ENCODE results near the gene DGKB.

DGKB gene

GRCh38 chr7:14510268-14510667 is 392.3 kb downstream of the DGKB start:
- Histone ChIP-seq H3K4me3 (ENCODE audit: severe bottlenecking) (no peak overlapping the region), H3K27me3 (ENCODE audit: insufficient read depth, poor library complexity, severe bottlenecking) (no peaks in the 10 kb centered on the region), H3K27ac (ENCODE audit: poor library complexity, severe bottlenecking) (no peak overlapping the region), H3K9me3 (ENCODE audit: severe bottlenecking) (no peaks in the 10 kb centered on the region), H3K36me3 (ENCODE audit: low read depth) (no peaks in the 10 kb centered on the region), H3K4me1 (ENCODE audit: insufficient read depth, poor library complexity, severe bottlenecking) (peaks cover 13% of the 10 kb centered on the region)
- DNase-seq (ENCODE audit: low spot score), result no peak
- TF ChIP-seq, protein P1, sequence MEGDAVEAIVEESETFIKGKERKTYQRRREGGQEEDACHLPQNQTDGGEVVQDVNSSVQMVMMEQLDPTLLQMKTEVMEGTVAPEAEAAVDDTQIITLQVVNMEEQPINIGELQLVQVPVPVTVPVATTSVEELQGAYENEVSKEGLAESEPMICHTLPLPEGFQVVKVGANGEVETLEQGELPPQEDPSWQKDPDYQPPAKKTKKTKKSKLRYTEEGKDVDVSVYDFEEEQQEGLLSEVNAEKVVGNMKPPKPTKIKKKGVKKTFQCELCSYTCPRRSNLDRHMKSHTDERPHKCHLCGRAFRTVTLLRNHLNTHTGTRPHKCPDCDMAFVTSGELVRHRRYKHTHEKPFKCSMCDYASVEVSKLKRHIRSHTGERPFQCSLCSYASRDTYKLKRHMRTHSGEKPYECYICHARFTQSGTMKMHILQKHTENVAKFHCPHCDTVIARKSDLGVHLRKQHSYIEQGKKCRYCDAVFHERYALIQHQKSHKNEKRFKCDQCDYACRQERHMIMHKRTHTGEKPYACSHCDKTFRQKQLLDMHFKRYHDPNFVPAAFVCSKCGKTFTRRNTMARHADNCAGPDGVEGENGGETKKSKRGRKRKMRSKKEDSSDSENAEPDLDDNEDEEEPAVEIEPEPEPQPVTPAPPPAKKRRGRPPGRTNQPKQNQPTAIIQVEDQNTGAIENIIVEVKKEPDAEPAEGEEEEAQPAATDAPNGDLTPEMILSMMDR (IDR thresholded peaks at IDR 0.05; ENCODE audit: poor library complexity, severe bottlenecking), result no peak
- ATAC-seq (ENCODE audit: low read depth), result no peak

DNA sequence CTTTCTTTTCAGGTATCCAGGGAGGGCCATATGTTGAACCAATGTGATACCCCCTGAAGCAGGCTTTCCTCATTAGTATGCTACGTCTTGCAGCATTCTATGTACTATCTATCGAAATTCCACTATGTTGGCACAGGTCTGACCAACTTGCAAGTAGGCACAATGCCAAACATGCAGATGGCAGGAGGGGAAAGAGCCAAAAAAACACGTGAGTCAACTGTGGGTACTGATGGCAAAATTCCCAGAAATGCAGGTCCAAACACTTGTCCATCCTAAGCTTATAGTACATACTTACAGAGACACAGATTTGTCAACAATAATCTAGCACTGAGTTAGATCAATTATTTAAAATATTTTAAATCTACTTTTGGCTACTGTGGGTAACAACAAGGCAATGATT is 394.9 kb downstream of the DGKB start:
- H3K4me1 ChIP-seq (ENCODE audit: insufficient read depth, poor library complexity, severe bottlenecking), result peaks cover 13% of the 10 kb centered on the region
- H3K4me3 ChIP-seq (ENCODE audit: severe bottlenecking), result no peak overlapping the region
- DNase-seq (ENCODE audit: low spot score) (peak; percentile 71), ATAC-seq (ENCODE audit: low read depth) (peak; percentile 91)
- no peaks in the 10 kb centered on the region for H3K36me3 ChIP-seq (ENCODE audit: low read depth)
- no peak overlapping the region for H3K27ac ChIP-seq (ENCODE audit: poor library complexity, severe bottlenecking)
- no peaks in the 10 kb centered on the region for H3K27me3 ChIP-seq (ENCODE audit: insufficient read depth, poor library complexity, severe bottlenecking)
- H3K9me3 ChIP-seq (ENCODE audit: severe bottlenecking), result no peaks in the 10 kb centered on the region
- TF ChIP-seq, protein P1 (IDR thresholded peaks at IDR 0.05; ENCODE audit: poor library complexity, severe bottlenecking), result no peak

DNA sequence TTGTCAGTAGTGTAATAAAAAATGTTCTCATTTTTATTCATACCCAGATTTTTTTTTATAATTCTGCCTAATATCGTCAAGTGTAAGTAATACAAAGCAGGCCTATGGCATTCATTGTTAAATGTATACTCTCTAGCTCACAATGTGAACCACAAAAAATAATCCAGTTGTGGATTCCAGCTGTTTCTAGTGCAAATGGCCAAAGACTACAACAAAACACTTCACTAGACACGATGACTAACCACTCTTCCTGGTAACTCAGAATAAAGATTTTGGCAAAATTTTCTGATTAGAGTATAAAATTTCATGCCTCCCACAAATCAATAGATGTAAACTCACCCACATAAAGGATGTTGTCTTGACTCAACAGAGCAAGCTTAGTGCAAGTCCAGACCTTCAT is 396.6 kb downstream of the DGKB start:
- Histone ChIP-seq H3K27ac (ENCODE audit: poor library complexity, severe bottlenecking) (no peak overlapping the region), H3K4me1 (ENCODE audit: insufficient read depth, poor library complexity, severe bottlenecking) (peaks cover 13% of the 10 kb centered on the region), H3K36me3 (ENCODE audit: low read depth) (no peaks in the 10 kb centered on the region), H3K9me3 (ENCODE audit: severe bottlenecking) (no peaks in the 10 kb centered on the region), H3K4me3 (ENCODE audit: severe bottlenecking) (no peak overlapping the region), H3K27me3 (ENCODE audit: insufficient read depth, poor library complexity, severe bottlenecking) (no peaks in the 10 kb centered on the region)
- TF ChIP-seq, protein P1 (IDR thresholded peaks at IDR 0.05; ENCODE audit: poor library complexity, severe bottlenecking), result no peak
- DNase-seq (ENCODE audit: low spot score) (no peak), ATAC-seq (ENCODE audit: low read depth) (no peak)

- no peak for ATAC-seq (ENCODE audit: low read depth)
- TF ChIP-seq, protein P1 (IDR thresholded peaks at IDR 0.05; ENCODE audit: poor library complexity, severe bottlenecking), result no peak
- no peak overlapping the region for H3K27ac ChIP-seq (ENCODE audit: poor library complexity, severe bottlenecking)
- H3K4me1 ChIP-seq (ENCODE audit: insufficient read depth, poor library complexity, severe bottlenecking), result peaks cover 13% of the 10 kb centered on the region
- no peaks in the 10 kb centered on the region for H3K36me3 ChIP-seq (ENCODE audit: low read depth)
- no peaks in the 10 kb centered on the region for H3K9me3 ChIP-seq (ENCODE audit: severe bottlenecking)
- DNase-seq (ENCODE audit: low spot score), result no peak
- peaks cover 3% of the 10 kb centered on the region for H3K27me3 ChIP-seq (ENCODE audit: insufficient read depth, poor library complexity, severe bottlenecking)
- H3K4me3 ChIP-seq (ENCODE audit: severe bottlenecking), result no peak overlapping the region
These were observed 398.4 kb downstream of the DGKB start for GRCh38 chr7:14504134-14504533.

DNA sequence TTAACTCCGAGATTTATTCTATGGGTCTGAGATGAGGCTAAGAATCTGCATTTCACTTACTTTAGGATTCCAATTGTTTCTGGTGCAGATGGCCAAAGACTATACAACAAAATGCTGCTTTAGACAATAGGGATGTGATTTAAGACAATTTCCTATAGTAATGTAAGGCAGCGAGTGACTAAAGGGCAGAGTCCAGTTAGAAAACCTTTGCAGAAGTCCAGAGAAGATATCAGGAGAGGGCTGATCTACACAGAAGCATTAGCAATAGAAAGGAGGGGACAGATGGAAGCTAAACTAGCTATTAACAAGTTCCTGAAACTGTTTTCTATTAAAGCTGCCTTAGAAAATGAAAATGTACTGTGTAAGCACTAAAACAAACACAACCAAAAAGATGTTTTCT is 398.9 kb downstream of the DGKB start:
- Histone ChIP-seq H3K36me3 (ENCODE audit: low read depth) (no peaks in the 10 kb centered on the region), H3K9me3 (ENCODE audit: severe bottlenecking) (no peaks in the 10 kb centered on the region), H3K4me3 (ENCODE audit: severe bottlenecking) (no peak overlapping the region), H3K27ac (ENCODE audit: poor library complexity, severe bottlenecking) (no peak overlapping the region), H3K27me3 (ENCODE audit: insufficient read depth, poor library complexity, severe bottlenecking) (peaks cover 4% of the 10 kb centered on the region), H3K4me1 (ENCODE audit: insufficient read depth, poor library complexity, severe bottlenecking) (peaks cover 13% of the 10 kb centered on the region)
- ATAC-seq (ENCODE audit: low read depth) (no peak), DNase-seq (ENCODE audit: low spot score) (no peak)
- TF ChIP-seq, protein P1 (IDR thresholded peaks at IDR 0.05; ENCODE audit: poor library complexity, severe bottlenecking), result no peak

All from RWPE2 (cell line).